ENCODE data around the gene CC2D1A.
"Not testable (repeated sequence)": the region's sequence is repeated elsewhere in the genome, so short reads cannot be mapped to it uniquely, and the experiment has no call there.

CC2D1A gene

DNA sequence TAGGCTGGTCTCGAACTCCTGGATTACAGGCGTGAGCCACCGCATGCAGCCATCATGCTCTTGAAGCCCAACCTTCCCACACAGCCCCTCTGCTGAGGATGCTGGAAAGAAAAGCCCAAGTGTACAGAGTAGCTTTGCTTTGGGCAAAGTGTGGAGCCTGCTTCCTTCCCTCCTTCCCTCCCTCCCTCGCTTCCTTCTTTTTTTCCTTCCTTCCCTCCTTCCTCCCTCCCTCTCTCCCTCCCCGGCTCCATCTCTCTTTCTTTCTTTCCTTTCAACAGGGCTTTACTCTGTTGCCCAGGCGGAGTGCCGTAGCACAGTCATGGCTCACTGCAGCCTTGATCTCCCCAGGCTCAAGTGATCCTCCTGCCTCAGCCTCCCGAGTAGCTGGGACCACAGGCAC, 2.7 kb downstream of the CC2D1A start:
- no peak for DNase-seq (ENCODE audit: low spot score)

- no peak for DNase-seq (ENCODE audit: low spot score)
These were observed 3.4 kb downstream of the CC2D1A start for GRCh38 chr19:13909430-13909829.

GRCh38 chr19:13913352-13913751, 7.4 kb downstream of the CC2D1A start:
- no peak for DNase-seq (ENCODE audit: low spot score)

DNA sequence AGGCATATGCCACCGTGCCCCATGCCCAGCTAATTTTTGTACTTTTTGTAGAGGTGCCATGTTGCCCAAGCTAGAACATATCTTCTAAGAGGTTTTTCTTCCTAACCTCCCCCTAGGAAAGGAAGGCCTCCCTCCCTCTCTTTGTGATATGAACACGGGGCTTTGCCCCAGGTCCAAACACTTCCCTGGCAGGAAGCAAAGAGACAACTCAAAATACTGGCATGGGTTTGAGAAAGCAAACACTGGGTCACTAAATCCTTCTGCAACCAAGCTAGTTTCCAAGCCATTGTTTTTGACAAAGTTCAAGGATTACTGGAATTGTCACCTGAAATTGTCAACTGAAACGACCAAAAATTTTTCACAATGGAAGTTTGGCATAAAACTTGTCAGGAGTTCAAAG, 8.8 kb downstream of the CC2D1A start:
- no peak for DNase-seq (ENCODE audit: low spot score)

- no peak for DNase-seq (ENCODE audit: low spot score)
These were observed 11.9 kb downstream of the CC2D1A start for GRCh38 chr19:13917888-13918406.

DNA sequence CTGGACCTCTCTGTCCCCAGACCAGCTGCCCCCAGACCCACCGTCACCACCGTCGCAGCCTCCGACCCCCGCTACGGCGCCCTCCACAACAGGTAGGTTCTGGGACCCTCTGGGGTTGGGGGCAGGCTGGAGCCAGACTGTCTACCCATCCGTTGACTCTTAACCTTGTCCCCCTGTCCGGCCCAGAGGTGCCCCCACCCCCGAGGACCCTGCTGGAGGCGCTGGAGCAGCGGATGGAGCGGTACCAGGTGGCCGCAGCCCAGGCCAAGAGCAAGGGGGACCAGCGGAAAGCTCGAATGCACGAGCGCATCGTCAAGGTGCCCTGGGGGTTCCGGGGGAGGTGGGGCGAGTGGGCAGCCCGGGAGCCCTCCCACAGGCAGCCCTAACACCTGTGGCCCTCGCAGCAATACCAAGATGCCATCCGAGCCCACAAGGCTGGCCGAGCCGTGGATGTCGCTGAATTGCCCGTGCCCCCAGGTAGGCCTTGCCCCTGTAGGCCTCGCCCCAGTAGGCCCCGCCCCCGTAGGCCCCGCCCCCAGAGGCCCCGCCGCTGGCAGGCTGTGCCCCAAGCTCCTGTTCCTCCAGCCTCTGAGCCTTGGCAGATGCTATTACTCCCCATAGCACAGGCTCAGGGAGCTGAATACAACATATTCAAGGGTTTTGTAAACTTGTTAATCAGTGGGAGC, 12.9 kb downstream of the CC2D1A start:
- DNase-seq (ENCODE audit: low spot score): no peak

- no peak for DNase-seq (ENCODE audit: low spot score)
These were observed 14.5 kb downstream of the CC2D1A start for GRCh38 chr19:13920524-13920923.

GRCh38 chr19:13920940-13921747, 15.1 kb downstream of the CC2D1A start:
- DNase-seq (ENCODE audit: low spot score): peak; percentile 51

- not testable (repeated sequence) for DNase-seq (ENCODE audit: low spot score)
These were observed 16.1 kb downstream of the CC2D1A start for GRCh38 chr19:13922118-13922517.

- no peak for DNase-seq (ENCODE audit: low spot score)
These were observed 17.4 kb downstream of the CC2D1A start for GRCh38 chr19:13923194-13923987.

DNA sequence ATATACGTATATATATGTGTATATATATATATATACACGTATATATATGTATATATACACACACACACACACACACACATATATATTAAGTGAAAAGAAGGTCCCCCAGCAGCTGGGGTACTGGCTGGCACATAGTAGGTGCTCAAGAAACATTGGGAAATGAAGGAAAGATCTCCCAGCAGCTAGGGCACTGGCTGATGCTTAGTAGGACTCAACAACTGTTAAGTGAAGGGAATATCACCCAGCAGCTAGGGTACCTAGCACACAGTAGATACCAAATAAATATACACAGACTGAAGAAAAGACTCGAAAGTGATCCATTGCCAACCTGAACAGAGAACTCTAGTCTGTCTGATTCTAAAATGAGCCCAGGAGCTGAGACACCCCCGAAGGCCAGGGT, 20.0 kb downstream of the CC2D1A start:
- DNase-seq (ENCODE audit: low spot score): no peak

GRCh38 chr19:13926715-13927114, 20.7 kb downstream of the CC2D1A start:
- DNase-seq (ENCODE audit: low spot score): no peak

DNA sequence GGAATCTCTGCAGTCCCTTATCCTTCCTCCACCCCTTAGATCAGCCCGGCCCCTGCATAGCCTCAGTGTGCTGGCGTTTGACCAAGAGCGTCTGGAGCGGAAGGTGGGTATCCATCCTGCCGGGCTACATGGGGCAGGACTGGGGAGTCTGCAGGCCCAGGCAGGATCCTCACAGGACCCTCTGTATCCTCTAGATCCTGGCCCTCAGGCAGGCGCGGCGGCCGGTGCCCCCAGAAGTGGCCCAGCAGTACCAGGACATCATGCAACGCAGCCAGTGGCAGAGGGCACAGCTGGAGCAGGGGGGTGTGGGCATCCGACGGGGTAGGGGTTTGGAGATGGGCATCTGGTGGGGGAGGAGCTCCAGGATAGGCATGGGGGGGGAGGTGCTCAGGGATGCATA, 23.3 kb downstream of the CC2D1A start:
- no peak for DNase-seq (ENCODE audit: low spot score)

- DNase-seq (ENCODE audit: low spot score): no peak
These were observed 24.0 kb downstream of the CC2D1A start for GRCh38 chr19:13929956-13930355.

DNA sequence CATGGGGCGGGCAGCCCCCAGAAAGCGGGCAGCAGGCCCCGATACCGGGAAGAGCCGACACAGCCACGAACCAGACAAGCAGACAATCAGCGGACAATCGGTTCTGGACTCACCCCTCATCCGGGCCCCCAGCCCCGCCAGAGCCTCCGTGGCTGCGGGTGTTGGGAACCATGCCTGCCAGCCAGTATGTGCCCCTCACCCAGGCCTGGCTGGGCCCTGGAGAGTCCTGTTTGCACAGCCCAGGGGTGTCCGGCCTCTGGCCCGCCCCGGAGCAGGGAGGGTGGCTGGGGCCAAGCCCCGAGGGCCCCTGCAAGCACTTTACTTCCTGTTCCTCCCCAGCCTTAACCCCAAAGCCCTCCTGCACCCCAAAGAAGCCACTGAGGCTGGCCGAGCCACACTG, 24.4 kb downstream of the CC2D1A start:
- no peak for DNase-seq (ENCODE audit: low spot score)

DNA sequence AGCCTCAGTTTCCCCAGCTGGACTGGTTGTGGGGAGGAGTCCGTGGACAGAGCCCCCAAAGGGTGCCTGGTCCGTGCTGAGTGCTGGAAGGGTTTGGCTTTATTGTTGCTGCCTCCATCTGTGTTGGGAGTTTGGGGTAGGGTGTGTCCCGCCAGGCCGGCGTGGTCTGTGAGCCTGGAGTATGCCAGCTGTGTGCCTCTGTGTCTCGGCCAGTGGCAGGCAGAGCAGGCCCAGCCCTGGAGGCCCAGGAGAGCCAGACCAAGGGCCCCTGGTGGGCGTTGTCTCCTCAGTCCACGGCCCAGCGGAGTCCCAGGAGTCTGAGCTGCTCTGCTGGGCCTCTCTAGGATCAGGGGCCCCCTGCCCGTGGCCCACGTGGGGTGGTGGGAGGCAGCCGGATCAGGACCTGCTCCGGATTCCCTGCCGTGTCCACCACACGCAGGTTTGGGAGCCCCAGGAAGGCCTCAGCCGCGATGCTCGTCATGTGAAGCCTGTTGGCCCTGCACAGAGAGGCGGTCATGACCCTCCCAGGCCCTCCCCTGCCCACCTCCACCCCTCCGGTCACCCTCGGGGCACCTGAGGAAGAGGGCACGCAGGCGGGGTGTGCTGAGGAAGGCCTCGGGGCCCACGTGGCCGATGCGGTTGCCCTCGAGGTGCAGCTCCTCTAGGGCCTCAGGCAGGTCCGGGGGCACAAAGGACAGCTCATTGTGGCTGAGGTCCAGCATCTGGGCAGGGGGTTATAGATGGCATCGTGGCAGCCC, 25.6 kb downstream of the CC2D1A start:
- DNase-seq (ENCODE audit: low spot score): no peak

- DNase-seq (ENCODE audit: low spot score): no peak
These were observed 26.2 kb downstream of the CC2D1A start for GRCh38 chr19:13932149-13932637.

DNA sequence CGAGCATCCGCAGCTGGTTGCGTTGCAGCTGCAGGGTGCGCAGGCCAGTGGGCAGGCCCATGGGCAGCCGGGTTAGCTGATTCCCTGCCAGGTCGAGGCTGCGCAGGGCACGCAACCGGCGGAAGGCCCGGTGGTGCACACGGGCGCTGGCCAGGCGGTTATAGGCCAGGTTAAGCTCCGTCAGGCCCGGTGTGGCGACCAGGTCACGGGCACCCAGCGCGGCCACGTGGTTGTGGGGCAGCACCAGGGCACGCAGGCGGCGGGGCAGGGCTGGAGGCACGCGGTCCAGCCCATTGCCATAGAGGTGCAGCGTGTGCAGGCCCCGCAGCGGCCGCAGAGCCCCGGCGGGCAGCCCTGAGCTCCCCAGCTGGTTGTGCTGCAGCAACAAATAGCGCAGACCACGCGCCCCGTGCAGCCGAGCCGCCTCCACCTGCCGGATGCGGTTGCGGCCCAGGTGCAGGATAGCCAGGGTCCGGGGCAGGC, 27.0 kb downstream of the CC2D1A start:
- no peak for DNase-seq (ENCODE audit: low spot score)

GRCh38 chr19:13934785-13935109, 28.7 kb downstream of the CC2D1A start:
- no peak for DNase-seq (ENCODE audit: low spot score)

GRCh38 chr19:13935765-13936510, 29.9 kb downstream of the CC2D1A start:
- no peak for DNase-seq (ENCODE audit: low spot score)

Data from hematopoietic multipotent progenitor cell treated with erythropoietin and hydrocortisone succinate and interleukin-3 and kit ligand, for 15 days (in vitro differentiated cells).